Stomach (tissue), 9 donors: ENCODE results near the gene SFRP5. TPM values are rescaled to one million over a fixed set of nuclear protein-coding genes. Genes with fewer than 3 reads are reported as not detected.
A peak's percentile ranks its signal among the peaks of the same experiment; 100 is the strongest.

Source experiments
- DNase-seq, 2 donors: peaks; one replicate each; pipeline versions ENCODE4 v3.0.0 to v3.0.0-alpha.2; 2013 to 2019
- H3K27ac ChIP-seq, 5 donors: fragments of 200-600 bp in 4 of 5; sonication (generic) in 4 of 5; one replicate each; pipeline ENCODE4 v1.5.1; 2013 to 2019; ENCODE audit warnings: mild to moderate bottlenecking in 1 of 5, moderate library complexity in 1 of 5
- H3K27me3 ChIP-seq, 3 donors: fragments of 200-600 bp; sonication (generic); one replicate each; pipeline ENCODE4 v1.5.1; 2017 to 2019; ENCODE audit warnings: mixed run types in 1 of 3
- H3K36me3 ChIP-seq, 4 donors: fragments of 200-600 bp; sonication (generic); 1 replicate in 3 of 4; 2 replicates in 1 of 4; pipeline ENCODE4 v1.5.1; 2016 to 2019
- H3K4me1 ChIP-seq, 4 donors: fragments of 200-600 bp; sonication (generic); one replicate each; pipeline ENCODE4 v1.5.1; 2016 to 2019
- H3K4me3 ChIP-seq, 4 donors: fragments of 200-600 bp; sonication (generic) in 3 of 4; one replicate each; pipeline ENCODE4 v1.5.1; 2016 to 2019; ENCODE audit warnings: mild to moderate bottlenecking in 1 of 4
- H3K9me3 ChIP-seq, 4 donors: fragments of 200-600 bp; sonication (generic); one replicate each; pipeline ENCODE4 v1.5.1; 2016 to 2019
- CTCF ChIP-seq, 7 experiments: fragments of 450-650 bp in 4 of 7; fragments of 200-600 bp in 3 of 7; sonication (generic) in 3 of 7; IDR thresholded peaks; one replicate each; pipeline ENCODE4 v1.5.1; 2016 to 2019; ENCODE audit warnings: antibody characterized with exemption in 7 of 7, control low read depth in 2 of 7, mild to moderate bottlenecking in 1 of 7
- EP300 ChIP-seq: sonication (generic); formaldehyde crosslinking; IDR thresholded peaks from one replicate; pipeline ENCODE4 v1.6.1; 2017; ENCODE audit warnings: antibody characterized with exemption
- POLR2A ChIP-seq, 4 donors: fragments of 450-650 bp; IDR thresholded peaks; one replicate each; pipeline ENCODE4 v1.6.1; 2016; ENCODE audit warnings: antibody characterized with exemption in 4 of 4, control low read depth in 2 of 4, mild to moderate bottlenecking in 1 of 4, moderate library complexity in 1 of 4
- POLR2AphosphoS5 ChIP-seq, 3 donors: sonication (generic); formaldehyde crosslinking; IDR thresholded peaks; one replicate each; pipeline ENCODE4 v1.6.1; 2016; ENCODE audit warnings: antibody characterized with exemption in 3 of 3
- WGBS, 5 donors: extraction: QIAGEN DNeasy Blood & Tissue Kit in 3 of 5; methylation state at CpG; one replicate each; pipeline versions ENCODE4 v1.1.5 to v1.1.7; 2013 to 2018; 5-methylcytosine and 5-hydroxymethylcytosine counted together
- intact Hi-C: fragments of 100-400 bp; cut with DNase I; formaldehyde crosslinking; loops from one replicate; pipeline ENCODE4 v1.15.1; 2023; ENCODE audit warnings: low total_unique reads
- polyA plus RNA-seq, 3 donors: library from polyadenylated mRNA; stranded (reverse); fragments of 200-250 nt; gene quantifications; one replicate each; pipeline ENCODE4 v1.2.3, GENCODE V29; 2013
- total RNA-seq, 5 donors: library from RNA; depleted of rRNA; stranded (reverse); fragments of >200 nt; gene quantifications; one replicate each; pipeline versions ENCODE4 v1.1.0 to v1.2.3, GENCODE V29; 2014 to 2016
- donor health status: healthy with polysubstance abuse.
- donor health status: Bipolar disorder and iron deficiency.
- donor health status: healthy.

SFRP5 gene
- total and polyA plus RNA-seq, 8 donors, result 0.45 to 8.4 (median 2.1) TPM; not detected in 1

- Histone ChIP-seq H3K4me1 (peaks cover 0 to 6% (median 2%) of the 10 kb centered on the region in 4 donors), H3K27me3 (peaks cover 0 to 42% (median 3%) of the 10 kb centered on the region in 3 donors), H3K9me3 (peaks cover 0 to 17% (median 9%) of the 10 kb centered on the region in 4 donors), H3K36me3 (no peaks in the 10 kb centered on the region), H3K4me3 (no peak overlapping the region), H3K27ac (no peak overlapping the region)
- DNase-seq, result no peak
- 56 to 59% (median 57%) methylated on average over 4 of the region's 4 CpGs for WGBS, 5 donors
- TF ChIP-seq POLR2A (IDR thresholded peaks at IDR 0.05) (no peak), CTCF (IDR thresholded peaks at IDR 0.05) (no peak), POLR2AphosphoS5 (IDR thresholded peaks at IDR 0.05) (no peak), EP300 (no peak)
- intact Hi-C loops, result loop anchor here (10.0 kb wide), 1 partner anchor 249 kb away; no protein-coding TSS in a partner anchor
These were observed 24.1 kb upstream of the SFRP5 start for GRCh38 chr10:97795886-97796285.

GRCh38 chr10:97791824-97792721, 20.3 kb upstream of the SFRP5 start:
- Histone ChIP-seq H3K27me3 (peaks cover 0 to 48% (median 3%) of the 10 kb centered on the region in 3 donors), H3K9me3 (no peaks in the 10 kb centered on the region), H3K36me3 (no peaks in the 10 kb centered on the region), H3K4me1 (peaks cover 0 to 21% (median 12%) of the 10 kb centered on the region in 4 donors), H3K27ac (no peak overlapping the region), H3K4me3 (no peak overlapping the region)
- 20 to 34% (median 22%) methylated on average over 9 to 13 of the region's 13 CpGs for WGBS, 5 donors
- TF ChIP-seq CTCF (IDR thresholded peaks at IDR 0.05) (peak in 5 of 7 experiments; percentile 72 to 90 (median 84)), POLR2AphosphoS5 (IDR thresholded peaks at IDR 0.05) (no peak)
- intact Hi-C loops, result loop anchor here (10.0 kb wide), 1 partner anchor 253 kb away; no protein-coding TSS in a partner anchor
- DNase-seq, result peak; percentile 75 to 85

GRCh38 chr10:97789770-97790397, 18.1 kb upstream of the SFRP5 start:
- intact Hi-C loops, result loop anchor here (10.0 kb wide), 1 partner anchor 255 kb away; no protein-coding TSS in a partner anchor
- WGBS, 5 donors, result 57 to 81% (median 68%) methylated on average over 5 to 6 of the region's 6 CpGs
- no peak for DNase-seq
- H3K4me3 ChIP-seq, result no peak overlapping the region
- peaks cover 0 to 42% (median 3%) of the 10 kb centered on the region in 3 donors for H3K27me3 ChIP-seq
- H3K27ac ChIP-seq, result peak overlapping the region in 1 of 5 donors; percentile 75
- no peaks in the 10 kb centered on the region for H3K9me3 ChIP-seq
- no peak for TF ChIP-seq CTCF (IDR thresholded peaks at IDR 0.05)
- peaks cover 0 to 21% (median 12%) of the 10 kb centered on the region in 4 donors for H3K4me1 ChIP-seq
- no peaks in the 10 kb centered on the region for H3K36me3 ChIP-seq

- intact Hi-C loops, result no loop called here
- Histone ChIP-seq H3K4me1 (peaks cover 0 to 21% (median 15%) of the 10 kb centered on the region in 4 donors), H3K9me3 (no peaks in the 10 kb centered on the region), H3K27ac (peak overlapping the region; percentile 28 to 75 (median 60)), H3K27me3 (peaks cover 0 to 42% (median 3%) of the 10 kb centered on the region in 3 donors), H3K36me3 (no peaks in the 10 kb centered on the region), H3K4me3 (peak overlapping the region; percentile 2 to 22 (median 12))
- 10 to 13% (median 11%) methylated on average over 21 to 22 of the region's 22 CpGs for WGBS, 5 donors
- DNase-seq, result peak; percentile 61 to 85
- TF ChIP-seq POLR2AphosphoS5 (IDR thresholded peaks at IDR 0.05) (no peak), POLR2A (IDR thresholded peaks at IDR 0.05) (no peak), CTCF (IDR thresholded peaks at IDR 0.05) (no peak)
These were observed 17.0 kb upstream of the SFRP5 start for GRCh38 chr10:97788552-97789442.
